MM.1S (cell line): Measurements from ENCODE around the gene OR6Y1.

Experiments used
- DNase-seq: peaks from one replicate; pipeline ENCODE4 v3.0.0-alpha.2; 2015
- H2AFZ ChIP-seq: fragments of 300-600 bp; sonication (generic); 2 replicates; pipeline ENCODE4 v1.6.0; 2016; ENCODE audit warnings: antibody characterized with exemption, low read length
- H3F3A ChIP-seq: fragments of 300-600 bp; sonication (generic); 2 replicates; pipeline ENCODE4 v1.6.1; 2016; ENCODE audit warnings: mild to moderate bottlenecking, antibody characterized with exemption, low read length, moderate library complexity, mixed read lengths; ENCODE audit not compliant: insufficient read depth
- H3K27ac ChIP-seq: fragments of 300-600 bp; sonication (generic); 2 replicates; pipeline ENCODE4 v1.5.1; 2016; ENCODE audit warnings: mild to moderate bottlenecking, low read length
- H3K27me3 ChIP-seq: fragments of 300-600 bp; sonication (generic); replicated peaks from 2 replicates; pipeline ENCODE4 v1.6.0; 2016; ENCODE audit warnings: low read length; ENCODE audit not compliant: insufficient read depth
- H3K36me3 ChIP-seq: fragments of 300-600 bp; sonication (generic); replicated peaks from 2 replicates; pipeline ENCODE4 v1.6.1; 2016; ENCODE audit warnings: mild to moderate bottlenecking, low read length, mixed read lengths; ENCODE audit not compliant: insufficient read depth
- H3K4me1 ChIP-seq: fragments of 300-600 bp; sonication (generic); 2 replicates; pipeline ENCODE4 v1.6.1; 2016; ENCODE audit warnings: low read length, mixed read lengths
- H3K4me2 ChIP-seq: fragments of 300-600 bp; sonication (generic); 2 replicates; pipeline ENCODE4 v1.6.0; 2016; ENCODE audit warnings: low read depth, low read length
- H3K4me3 ChIP-seq: fragments of 300-600 bp; sonication (generic); 2 replicates; pipeline ENCODE4 v1.5.1; 2016; ENCODE audit warnings: low read length, mixed read lengths
- H3K79me2 ChIP-seq: fragments of 300-600 bp; sonication (generic); 2 replicates; pipeline ENCODE4 v1.6.1; 2016; ENCODE audit warnings: mixed run types, low read length, mixed read lengths
- H3K9ac ChIP-seq: fragments of 300-600 bp; sonication (generic); 2 replicates; pipeline ENCODE4 v1.6.1; 2016; ENCODE audit warnings: low read length, mixed read lengths
- H3K9me2 ChIP-seq: fragments of 300-600 bp; sonication (generic); replicated peaks from 2 replicates; pipeline ENCODE4 v1.6.1; 2016; ENCODE audit warnings: mild to moderate bottlenecking, low read length, mixed read lengths; ENCODE audit not compliant: insufficient read depth
- H3K9me3 ChIP-seq: fragments of 300-600 bp; sonication (generic); replicated peaks from 2 replicates; pipeline ENCODE4 v1.6.1; 2016; ENCODE audit warnings: mild to moderate bottlenecking, low read length, mixed read lengths; ENCODE audit not compliant: insufficient read depth
- H4K20me1 ChIP-seq: fragments of 300-600 bp; sonication (generic); 2 replicates; pipeline ENCODE4 v1.6.1; 2016; ENCODE audit warnings: mild to moderate bottlenecking, low read length, moderate library complexity, mixed read lengths; ENCODE audit not compliant: insufficient read depth
- CTCF ChIP-seq: fragments of 300-600 bp; sonication (generic); IDR thresholded peaks from 2 replicates; pipeline ENCODE4 v1.5.1; 2016; ENCODE audit warnings: antibody characterized with exemption, low read length, mixed read lengths
- EZH2 ChIP-seq: fragments of 300-600 bp; sonication (generic); optimal IDR thresholded peaks from 2 replicates; pipeline ENCODE3; 2017; ENCODE audit warnings: low read depth, mild to moderate bottlenecking, antibody characterized with exemption, low read length, mixed read lengths
- EZH2phosphoT487 ChIP-seq: fragments of 300-600 bp; sonication (generic); IDR thresholded peaks from 2 replicates; pipeline ENCODE4 v1.6.1; 2018; ENCODE audit warnings: antibody characterized with exemption, low read length

The OR6Y1 gene

GRCh38 chr1:158494796-158495195, 59.4 kb downstream of the OR6Y1 start:
- Histone ChIP-seq H3K27me3 (no peaks in the 10 kb centered on the region), H3K4me3 (no peak overlapping the region), H3K27ac (no peak overlapping the region), H4K20me1 (no peaks in the 10 kb centered on the region), H3K9me2 (no peaks in the 10 kb centered on the region), H3K9ac (no peak overlapping the region), H3K4me1 (no peaks in the 10 kb centered on the region), H3K36me3 (no peaks in the 10 kb centered on the region), H3K4me2 (no peak overlapping the region), H3K9me3 (no peaks in the 10 kb centered on the region), H3F3A (no peaks in the 10 kb centered on the region), H3K79me2 (no peaks in the 10 kb centered on the region), H2AFZ (no peak overlapping the region)
- no peak for TF ChIP-seq EZH2phosphoT487
- no peak for TF ChIP-seq CTCF
- no peak for TF ChIP-seq EZH2
- DNase-seq, result no peak
